Loucy (cell line): ENCODE data around the gene ABHD14A.
A peak's percentile ranks its signal among the peaks of the same experiment; 100 is the strongest.

Experiments used
- H2AFZ ChIP-seq: fragments of 200-600 bp; sonication (generic); 2 replicates; pipeline ENCODE4 v1.6.0; 2016; ENCODE audit warnings: antibody characterized with exemption, mild to moderate bottlenecking, low read length, moderate library complexity
- H3F3A ChIP-seq: fragments of 200-600 bp; 2 replicates; pipeline ENCODE4 v1.6.0; 2016; ENCODE audit warnings: antibody characterized with exemption, low read depth, mild to moderate bottlenecking
- H3K27me3 ChIP-seq: fragments of 200-600 bp; sonication (generic); 2 replicates; pipeline ENCODE4 v1.6.1; 2014; ENCODE audit warnings: low read length, mild to moderate bottlenecking; ENCODE audit not compliant: insufficient read depth, poor library complexity, severe bottlenecking
- H3K36me3 ChIP-seq: fragments of 200-600 bp; sonication (generic); 2 replicates; pipeline ENCODE4 v1.6.1; 2016; ENCODE audit warnings: low read length; ENCODE audit not compliant: insufficient read depth
- H3K4me1 ChIP-seq: fragments of 200-600 bp; sonication (generic); 2 replicates; pipeline ENCODE4 v1.5.1; 2014; ENCODE audit warnings: low read length, mild to moderate bottlenecking; ENCODE audit not compliant: insufficient read depth, poor library complexity, severe bottlenecking
- H3K4me2 ChIP-seq: fragments of 200-600 bp; sonication (generic); 2 replicates; pipeline ENCODE4 v1.6.0; 2014; ENCODE audit warnings: antibody characterized with exemption, low read length, low read depth, mild to moderate bottlenecking; ENCODE audit not compliant: poor library complexity, severe bottlenecking
- H3K4me3 ChIP-seq: fragments of 200-600 bp; sonication (generic); 2 replicates; pipeline ENCODE4 v1.5.1; 2014; ENCODE audit warnings: low read length, mild to moderate bottlenecking, mixed read lengths; ENCODE audit not compliant: poor library complexity, severe bottlenecking
- H3K79me2 ChIP-seq: fragments of 200-600 bp; sonication (generic); 2 replicates; pipeline ENCODE4 v1.6.1; 2014; ENCODE audit warnings: low read length; ENCODE audit not compliant: insufficient read depth
- H3K9ac ChIP-seq: fragments of 200-600 bp; sonication (generic); 2 replicates; pipeline ENCODE4 v1.6.0; 2014; ENCODE audit warnings: mild to moderate bottlenecking, low read depth, low read length, moderate library complexity; ENCODE audit not compliant: poor library complexity, severe bottlenecking
- H3K9me2 ChIP-seq: fragments of 200-600 bp; sonication (generic); replicated peaks from 2 replicates; pipeline ENCODE4 v1.6.1; 2016; ENCODE audit warnings: low read depth, low read length, mixed read lengths
- H3K9me3 ChIP-seq: fragments of 200-600 bp; sonication (generic); 2 replicates; pipeline ENCODE4 v1.6.1; 2014; ENCODE audit warnings: mild to moderate bottlenecking, antibody characterized with exemption, low read length, low read depth; ENCODE audit not compliant: insufficient read depth
- H4K20me1 ChIP-seq: fragments of 200-600 bp; sonication (generic); 2 replicates; pipeline ENCODE4 v1.6.0; 2014; ENCODE audit warnings: antibody characterized with exemption, low read length, mild to moderate bottlenecking; ENCODE audit not compliant: insufficient read depth, poor library complexity, severe bottlenecking
- CTCF ChIP-seq: fragments of 200-600 bp; sonication (generic); conservative IDR thresholded peaks from 2 replicates; pipeline ENCODE4 v1.5.1; 2014; ENCODE audit warnings: mild to moderate bottlenecking, antibody characterized with exemption, low read length
- EZH2phosphoT487 ChIP-seq: fragments of 200-600 bp; IDR thresholded peaks from 2 replicates; pipeline ENCODE4 v1.6.1; 2018; ENCODE audit warnings: antibody characterized with exemption, mild to moderate bottlenecking, moderate library complexity, borderline replicate concordance

ABHD14A gene

DNA sequence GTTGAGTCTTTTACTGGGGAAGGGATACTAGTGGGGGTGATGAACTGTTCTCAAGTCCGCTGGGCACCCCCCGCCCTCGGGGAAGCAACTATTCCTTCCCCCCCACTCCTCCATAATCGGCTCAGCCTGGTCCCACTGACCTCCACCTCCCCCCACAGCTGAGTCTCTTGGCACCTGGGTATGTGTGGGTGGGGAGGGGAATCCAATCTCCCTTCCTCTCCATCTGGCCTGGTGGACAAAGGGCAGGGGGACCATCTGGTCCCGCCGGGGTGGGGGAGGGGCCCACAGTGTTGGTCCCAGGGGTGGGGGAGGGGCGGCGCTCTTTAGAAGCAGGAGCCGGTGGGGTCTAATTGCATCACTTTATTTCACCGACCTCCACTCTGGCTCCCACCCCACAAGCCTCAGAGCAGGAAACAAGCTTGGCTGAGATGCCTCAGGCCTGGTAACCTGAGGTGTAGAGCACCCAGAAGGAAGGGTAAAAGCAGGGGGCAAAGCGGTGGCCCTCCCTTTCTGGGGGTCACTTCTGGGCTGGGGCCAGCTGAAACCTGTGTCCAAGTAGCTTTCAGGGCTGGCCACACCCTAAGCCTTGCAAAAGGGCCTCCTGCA is 6.6 kb upstream of the ABHD14A start:
- Histone ChIP-seq H3K36me3 (no peaks in the 10 kb centered on the region), H4K20me1 (no peaks in the 10 kb centered on the region), H3K4me3 (peak overlapping the region; percentile 87), H3K27me3 (no peaks in the 10 kb centered on the region), H3K9me2 (no peaks in the 10 kb centered on the region), H3K79me2 (peaks cover 6% of the 10 kb centered on the region), H3K9ac (peak overlapping the region; percentile 90), H3K4me2 (peak overlapping the region; percentile 93), H3K9me3 (no peaks in the 10 kb centered on the region), H2AFZ (peak overlapping the region; percentile 75; the same call in 1 of the 2 replicates), H3F3A (peaks cover 5% of the 10 kb centered on the region; the same call in 1 of the 2 replicates), H3K4me1 (peaks cover 27% of the 10 kb centered on the region)
- TF ChIP-seq EZH2phosphoT487 (no peak), CTCF (no peak)

DNA sequence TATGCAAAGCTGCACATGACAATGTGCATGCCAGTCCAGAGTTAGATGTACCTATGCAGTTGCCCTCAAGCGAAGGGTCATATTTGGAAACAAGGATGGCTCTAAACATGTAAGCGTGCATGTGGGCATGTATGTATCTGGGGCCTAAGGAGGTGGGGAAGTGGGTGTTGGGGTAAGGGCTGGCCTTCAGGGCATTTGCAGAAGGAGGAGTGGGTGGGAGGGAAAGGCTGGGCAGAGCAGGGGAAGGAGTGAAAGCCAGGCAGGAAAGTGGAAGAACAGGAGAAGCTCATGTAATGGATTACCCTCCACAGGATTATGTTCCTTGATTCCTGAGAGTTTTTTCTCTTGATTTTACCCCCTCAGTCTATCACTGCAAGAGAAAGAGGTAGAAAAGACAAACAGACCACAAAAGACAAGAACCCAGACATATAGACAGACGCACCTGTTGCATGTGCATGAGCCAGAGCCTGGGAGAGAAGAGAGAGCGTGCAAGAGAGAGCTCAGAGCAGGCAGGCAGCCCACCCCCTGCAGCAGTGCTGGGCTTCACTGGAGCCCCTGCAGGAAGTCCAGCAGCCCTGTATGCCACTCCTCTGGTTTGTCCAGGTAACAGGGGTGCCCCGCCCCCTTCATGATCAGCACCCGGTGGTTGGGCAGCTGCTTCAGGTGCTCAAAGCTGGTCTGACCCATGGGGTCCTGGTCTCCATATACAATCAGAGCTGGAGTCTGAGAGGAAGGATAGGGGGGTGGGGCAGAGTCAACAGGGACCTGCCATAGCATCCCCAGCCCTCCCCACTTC is 5.8 kb upstream of the ABHD14A start:
- Histone ChIP-seq H3K79me2 (peaks cover 13% of the 10 kb centered on the region), H3K4me1 (peaks cover 29% of the 10 kb centered on the region), H3K4me2 (peak overlapping the region; percentile 93), H3K4me3 (peak overlapping the region; percentile 87), H3K9me3 (no peaks in the 10 kb centered on the region), H3K36me3 (no peaks in the 10 kb centered on the region), H3K9ac (peak overlapping the region; percentile 90), H3K9me2 (no peaks in the 10 kb centered on the region), H2AFZ (no peak overlapping the region), H4K20me1 (no peaks in the 10 kb centered on the region), H3F3A (peaks cover 5% of the 10 kb centered on the region; the same call in 1 of the 2 replicates), H3K27me3 (no peaks in the 10 kb centered on the region)
- TF ChIP-seq CTCF (no peak), EZH2phosphoT487 (no peak)

- Histone ChIP-seq H3K27me3 (no peaks in the 10 kb centered on the region), H3K79me2 (peaks cover 19% of the 10 kb centered on the region), H3K4me3 (no peak overlapping the region), H3K9me3 (no peaks in the 10 kb centered on the region), H3K4me1 (peaks cover 36% of the 10 kb centered on the region), H3K4me2 (peak overlapping the region; percentile 93), H3K36me3 (no peaks in the 10 kb centered on the region), H2AFZ (no peak overlapping the region), H3K9me2 (no peaks in the 10 kb centered on the region), H4K20me1 (no peaks in the 10 kb centered on the region), H3K9ac (no peak overlapping the region), H3F3A (peaks cover 5% of the 10 kb centered on the region; the same call in 1 of the 2 replicates)
- TF ChIP-seq EZH2phosphoT487 (no peak), CTCF (no peak)
Measured at GRCh38 chr3:51969841-51970240, 5.0 kb upstream of the ABHD14A start.
